ENCODE results near the gene NUCB2. TPM values are rescaled to one million over a fixed set of nuclear protein-coding genes. Genes with fewer than 3 reads are reported as not detected.
A peak's percentile ranks its signal among the peaks of the same experiment; 100 is the strongest.
"Not testable (repeated sequence)": the region's sequence is repeated elsewhere in the genome, so short reads cannot be mapped to it uniquely, and the experiment has no call there.

Gene NUCB2
- total and polyA plus RNA-seq, 2 donors (not counting 1 experiment from before 2014, with no cell fraction given), result 164 to 176 TPM

GRCh38 chr11:17240780-17241179 lies 35.8 kb upstream of the NUCB2 start:
- Histone ChIP-seq H4K20me1 (ENCODE audit: control insufficient read depth, extremely low read depth, insufficient read depth, low read length) (no peaks in the 10 kb centered on the region), H3K4me1 (ENCODE audit: control insufficient read depth, extremely low read depth, insufficient read depth, low read length) (no peaks in the 10 kb centered on the region), H3K4me2 (ENCODE audit: extremely low read depth, insufficient read depth, low read length) (no peak overlapping the region), H3K79me2 (ENCODE audit: control insufficient read depth, insufficient read depth, low read length) (no peaks in the 10 kb centered on the region), H2AFZ (ENCODE audit: low read length) (no peak overlapping the region), H3K36me3 (ENCODE audit: control insufficient read depth, insufficient read depth, low read length) (no peaks in the 10 kb centered on the region), H3K27me3 (ENCODE audit: control insufficient read depth, insufficient read depth, low read length) (no peaks in the 10 kb centered on the region), H3K9me3 (ENCODE audit: control insufficient read depth, insufficient read depth, low read depth, low read length) (no peaks in the 10 kb centered on the region), H3K4me3 (replicated peaks in 1 of 4; ENCODE audit: control extremely low read depth in 1 of 4, insufficient read depth in 1 of 4, low read depth in 3 of 4, low read length in 4 of 4) (no peak overlapping the region), H3K27ac (ENCODE audit: insufficient read depth, low read length) (no peak overlapping the region), H3K9ac (ENCODE audit: insufficient read depth, low read length) (no peak overlapping the region)
- no peak for DNase-seq (ENCODE audit: low read depth in 2 of 2)
- TF ChIP-seq EZH2 (IDR thresholded peaks at IDR 0.05; ENCODE audit: low read length, missing control alignments), result no peak

- H3K36me3 ChIP-seq (ENCODE audit: control insufficient read depth, insufficient read depth, low read length); DNase-seq (ENCODE audit: low read depth in 2 of 2): not testable (repeated sequence)
These were observed 33.6 kb upstream of the NUCB2 start for GRCh38 chr11:17242954-17243353.

GRCh38 chr11:17244046-17244445 lies 32.5 kb upstream of the NUCB2 start:
- no peaks in the 10 kb centered on the region for H3K36me3 ChIP-seq (ENCODE audit: control insufficient read depth, insufficient read depth, low read length)
- no peaks in the 10 kb centered on the region for H3K27me3 ChIP-seq (ENCODE audit: control insufficient read depth, insufficient read depth, low read length)
- DNase-seq (ENCODE audit: low read depth in 2 of 2), result no peak
- no peaks in the 10 kb centered on the region for H3K9me3 ChIP-seq (ENCODE audit: control insufficient read depth, insufficient read depth, low read depth, low read length)
- H3K4me1 ChIP-seq (ENCODE audit: control insufficient read depth, extremely low read depth, insufficient read depth, low read length), result no peaks in the 10 kb centered on the region
- H3K27ac ChIP-seq (ENCODE audit: insufficient read depth, low read length), result no peak overlapping the region
- no peak overlapping the region for H3K4me3 ChIP-seq (replicated peaks in 1 of 4; ENCODE audit: control extremely low read depth in 1 of 4, insufficient read depth in 1 of 4, low read depth in 3 of 4, low read length in 4 of 4)
- TF ChIP-seq EZH2 (IDR thresholded peaks at IDR 0.05; ENCODE audit: low read length, missing control alignments), result no peak
- no peak for TF ChIP-seq CTCF (conservative IDR thresholded peaks at IDR 0.05 in 1 of 2, IDR thresholded peaks at IDR 0.05 in 1 of 2; ENCODE audit: low read depth in 1 of 2, low read length in 2 of 2)
- no peak overlapping the region for H3K9ac ChIP-seq (ENCODE audit: insufficient read depth, low read length)
- no peaks in the 10 kb centered on the region for H3K79me2 ChIP-seq (ENCODE audit: control insufficient read depth, insufficient read depth, low read length)
- no peaks in the 10 kb centered on the region for H4K20me1 ChIP-seq (ENCODE audit: control insufficient read depth, extremely low read depth, insufficient read depth, low read length)
- no peak overlapping the region for H3K4me2 ChIP-seq (ENCODE audit: extremely low read depth, insufficient read depth, low read length)
- H2AFZ ChIP-seq (ENCODE audit: low read length), result no peak overlapping the region

More at GRCh38 chr11:17242954-17243353, 33.6 kb upstream of the NUCB2 start:
- H4K20me1 ChIP-seq (ENCODE audit: control insufficient read depth, extremely low read depth, insufficient read depth, low read length); H3K4me1 ChIP-seq (ENCODE audit: control insufficient read depth, extremely low read depth, insufficient read depth, low read length); H3K27me3 ChIP-seq (ENCODE audit: control insufficient read depth, insufficient read depth, low read length); H2AFZ ChIP-seq (ENCODE audit: low read length); H3K79me2 ChIP-seq (ENCODE audit: control insufficient read depth, insufficient read depth, low read length); H3K9ac ChIP-seq (ENCODE audit: insufficient read depth, low read length); H3K9me3 ChIP-seq (ENCODE audit: control insufficient read depth, insufficient read depth, low read depth, low read length); H3K4me3 ChIP-seq (replicated peaks in 1 of 4; ENCODE audit: control extremely low read depth in 1 of 4, insufficient read depth in 1 of 4, low read depth in 3 of 4, low read length in 4 of 4); H3K27ac ChIP-seq (ENCODE audit: insufficient read depth, low read length); H3K4me2 ChIP-seq (ENCODE audit: extremely low read depth, insufficient read depth, low read length): not testable (repeated sequence)

- no peaks in the 10 kb centered on the region for H3K4me1 ChIP-seq (ENCODE audit: control insufficient read depth, extremely low read depth, insufficient read depth, low read length)
- no peak overlapping the region for H3K4me2 ChIP-seq (ENCODE audit: extremely low read depth, insufficient read depth, low read length)
These were observed 25.8 kb upstream of the NUCB2 start for GRCh38 chr11:17250561-17251350.

More at GRCh38 chr11:17250561-17251350, 25.8 kb upstream of the NUCB2 start:
- H3K27ac ChIP-seq (ENCODE audit: insufficient read depth, low read length), result no peak overlapping the region
- no peaks in the 10 kb centered on the region for H3K9me3 ChIP-seq (ENCODE audit: control insufficient read depth, insufficient read depth, low read depth, low read length)
- TF ChIP-seq CTCF (conservative IDR thresholded peaks at IDR 0.05 in 1 of 2, IDR thresholded peaks at IDR 0.05 in 1 of 2; ENCODE audit: low read depth in 1 of 2, low read length in 2 of 2) (no peak), EZH2 (IDR thresholded peaks at IDR 0.05; ENCODE audit: low read length, missing control alignments) (no peak)
- H3K79me2 ChIP-seq (ENCODE audit: control insufficient read depth, insufficient read depth, low read length), result no peaks in the 10 kb centered on the region
- H3K4me3 ChIP-seq (replicated peaks in 1 of 4; ENCODE audit: control extremely low read depth in 1 of 4, insufficient read depth in 1 of 4, low read depth in 3 of 4, low read length in 4 of 4), result no peak overlapping the region
- H4K20me1 ChIP-seq (ENCODE audit: control insufficient read depth, extremely low read depth, insufficient read depth, low read length), result no peaks in the 10 kb centered on the region
- no peaks in the 10 kb centered on the region for H3K36me3 ChIP-seq (ENCODE audit: control insufficient read depth, insufficient read depth, low read length)
- DNase-seq (ENCODE audit: low read depth in 2 of 2), result peak in 1 of 2 donors; percentile 28
- H3K27me3 ChIP-seq (ENCODE audit: control insufficient read depth, insufficient read depth, low read length), result no peaks in the 10 kb centered on the region
- no peak overlapping the region for H2AFZ ChIP-seq (ENCODE audit: low read length)
- H3K9ac ChIP-seq (ENCODE audit: insufficient read depth, low read length), result no peak overlapping the region
